Measurements from ENCODE around the gene DLST.

DNA sequence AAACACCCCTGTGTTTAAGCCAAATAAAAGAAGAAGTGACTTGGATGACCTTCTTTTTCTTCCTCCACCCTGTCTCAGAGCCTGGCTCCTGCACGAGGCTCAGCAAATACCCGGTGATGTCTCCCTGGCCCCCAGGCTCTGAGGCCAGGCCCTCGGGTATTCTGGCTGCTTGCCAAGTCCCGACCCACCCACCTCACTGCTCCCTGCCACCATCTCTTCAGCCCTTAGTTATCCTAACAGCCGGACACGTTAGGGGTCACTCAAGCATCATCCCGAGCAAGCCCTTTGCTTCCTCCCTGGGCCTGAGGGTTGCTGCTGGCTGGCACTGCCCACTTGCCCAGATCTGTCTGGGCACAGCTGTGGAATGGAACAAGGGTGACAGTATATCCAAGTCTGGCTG, 34.1 kb downstream of the DLST start:
- TF ChIP-seq PREB (CRISPR knock-in tag; IDR thresholded peaks at IDR 0.05; ENCODE audit: borderline replicate concordance) (no peak), OVOL2 (CRISPR knock-in tag; IDR thresholded peaks at IDR 0.05; ENCODE audit: borderline replicate concordance) (no peak), ZNF423 (CRISPR knock-in tag; IDR thresholded peaks at IDR 0.05) (no peak)
- TF ChIP-seq, protein P1, sequence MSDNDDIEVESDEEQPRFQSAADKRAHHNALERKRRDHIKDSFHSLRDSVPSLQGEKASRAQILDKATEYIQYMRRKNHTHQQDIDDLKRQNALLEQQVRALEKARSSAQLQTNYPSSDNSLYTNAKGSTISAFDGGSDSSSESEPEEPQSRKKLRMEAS (CRISPR knock-in tag; IDR thresholded peaks at IDR 0.05), result no peak
